ENCODE data around the gene NKAIN2. TPM values are rescaled to one million over a fixed set of nuclear protein-coding genes. Genes with fewer than 3 reads are reported as not detected.

Gene NKAIN2
- polyA plus RNA-seq, 1 donor (not counting 4 experiments of a cell fraction or from before 2014, with no cell fraction given) = 0.13 TPM

DNA sequence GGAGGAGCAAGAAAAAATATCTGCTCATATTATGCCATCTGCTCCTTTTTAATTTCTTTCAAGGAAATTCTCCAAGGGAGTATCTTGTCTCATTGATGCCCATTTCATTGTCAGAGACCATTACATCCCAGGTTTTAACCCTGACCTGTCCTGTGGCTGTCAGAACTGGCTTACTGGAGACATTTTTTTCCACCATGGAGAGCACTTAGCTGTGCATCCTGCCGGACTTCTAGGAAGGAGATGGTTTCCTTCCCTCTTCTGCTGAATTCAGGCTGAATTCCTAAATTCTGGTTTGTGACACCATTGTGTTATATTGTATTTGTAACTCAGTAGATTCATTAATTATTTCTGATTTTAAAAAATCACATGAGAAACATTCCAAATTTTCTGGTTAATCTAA is 70.3 kb downstream of the NKAIN2 start:
- no peak overlapping the region for H3K4me3 ChIP-seq (ENCODE audit: control insufficient read depth in 2 of 3, extremely low read depth in 1 of 3, insufficient read depth in 2 of 3, low read depth in 1 of 3, low read length in 3 of 3)
- dilution Hi-C loops (cut with MboI; ENCODE audit: extremely low pct_ligation_motif_present, low sequenced_read_pairs) = no loop called here
- no peak overlapping the region for H3K4me2 ChIP-seq (ENCODE audit: control insufficient read depth, extremely low read depth, insufficient read depth, low read depth, low read length)
- no peaks in the 10 kb centered on the region for H3K79me2 ChIP-seq (ENCODE audit: control insufficient read depth, insufficient read depth, low read length)
- no peaks in the 10 kb centered on the region for H3K4me1 ChIP-seq (ENCODE audit: control insufficient read depth, extremely low read depth, insufficient read depth, low read length)
- no peak for FAIRE-seq
- H2AFZ ChIP-seq (ENCODE audit: control insufficient read depth, low read length) = no peak overlapping the region
- H3K27ac ChIP-seq (ENCODE audit: control insufficient read depth, insufficient read depth, low read length) = no peak overlapping the region
- H4K20me1 ChIP-seq (ENCODE audit: control insufficient read depth, extremely low read depth, insufficient read depth, low read length) = no peaks in the 10 kb centered on the region
- no peak overlapping the region for H3K9ac ChIP-seq (ENCODE audit: control insufficient read depth, extremely low read depth, insufficient read depth, low read length)
- DNase-seq (ENCODE audit: low read depth, low spot score) = no peak
- no peak for TF ChIP-seq EZH2 (IDR thresholded peaks at IDR 0.05; ENCODE audit: low read length)
- TF ChIP-seq CTCF (optimal IDR thresholded peaks at IDR 0.05 in 1 of 3, IDR thresholded peaks at IDR 0.05 in 1 of 3, conservative IDR thresholded peaks at IDR 0.05 in 1 of 3; ENCODE audit: extremely low read depth in 1 of 3, insufficient read depth in 2 of 3, low read length in 3 of 3) = no peak
- H3K9me1 ChIP-seq (ENCODE audit: control insufficient read depth, extremely low read depth, insufficient read depth, low read length) = no peaks in the 10 kb centered on the region
- H3K36me3 ChIP-seq (ENCODE audit: control insufficient read depth in 2 of 2, extremely low read depth in 1 of 2, insufficient read depth in 2 of 2, low read length in 2 of 2) = no peaks in the 10 kb centered on the region
- H3K27me3 ChIP-seq (ENCODE audit: control insufficient read depth, extremely low read depth, insufficient read depth, low read length) = no peaks in the 10 kb centered on the region
- no peaks in the 10 kb centered on the region for H3K9me3 ChIP-seq (ENCODE audit: control insufficient read depth, low read depth, low read length)

GRCh38 chr6:123875784-123876183 is 72.1 kb downstream of the NKAIN2 start:
- H3K4me1 ChIP-seq (ENCODE audit: control insufficient read depth, extremely low read depth, insufficient read depth, low read length) = no peaks in the 10 kb centered on the region
- no peak overlapping the region for H2AFZ ChIP-seq (ENCODE audit: control insufficient read depth, low read length)
- no peak overlapping the region for H3K27ac ChIP-seq (ENCODE audit: control insufficient read depth, insufficient read depth, low read length)
- no peak for TF ChIP-seq EZH2 (IDR thresholded peaks at IDR 0.05; ENCODE audit: low read length)
- no peak for TF ChIP-seq CTCF (optimal IDR thresholded peaks at IDR 0.05 in 1 of 3, IDR thresholded peaks at IDR 0.05 in 1 of 3, conservative IDR thresholded peaks at IDR 0.05 in 1 of 3; ENCODE audit: extremely low read depth in 1 of 3, insufficient read depth in 2 of 3, low read length in 3 of 3)
- H4K20me1 ChIP-seq (ENCODE audit: control insufficient read depth, extremely low read depth, insufficient read depth, low read length) = no peaks in the 10 kb centered on the region
- DNase-seq (ENCODE audit: low read depth, low spot score) (no peak), FAIRE-seq (no peak)
- dilution Hi-C loops (cut with MboI; ENCODE audit: extremely low pct_ligation_motif_present, low sequenced_read_pairs) = no loop called here
- H3K9ac ChIP-seq (ENCODE audit: control insufficient read depth, extremely low read depth, insufficient read depth, low read length) = no peak overlapping the region
- no peak overlapping the region for H3K4me2 ChIP-seq (ENCODE audit: control insufficient read depth, extremely low read depth, insufficient read depth, low read depth, low read length)
- no peaks in the 10 kb centered on the region for H3K9me1 ChIP-seq (ENCODE audit: control insufficient read depth, extremely low read depth, insufficient read depth, low read length)
- H3K4me3 ChIP-seq (ENCODE audit: control insufficient read depth in 2 of 3, extremely low read depth in 1 of 3, insufficient read depth in 2 of 3, low read depth in 1 of 3, low read length in 3 of 3) = no peak overlapping the region
- no peaks in the 10 kb centered on the region for H3K9me3 ChIP-seq (ENCODE audit: control insufficient read depth, low read depth, low read length)
- no peaks in the 10 kb centered on the region for H3K27me3 ChIP-seq (ENCODE audit: control insufficient read depth, extremely low read depth, insufficient read depth, low read length)
- no peaks in the 10 kb centered on the region for H3K36me3 ChIP-seq (ENCODE audit: control insufficient read depth in 2 of 2, extremely low read depth in 1 of 2, insufficient read depth in 2 of 2, low read length in 2 of 2)
- no peaks in the 10 kb centered on the region for H3K79me2 ChIP-seq (ENCODE audit: control insufficient read depth, insufficient read depth, low read length)
